H1 (cell line): ENCODE data around the gene ZNF441. TPM values are rescaled to one million over a fixed set of nuclear protein-coding genes. Genes with fewer than 3 reads are reported as not detected.

Experiments used
- CTCF ChIA-PET: fragments of 300-600 bp; sonication (Branson Sonifier 250); formaldehyde crosslinking; loops from one replicate; lab custom pipeline; 2021; ENCODE audit not compliant: partially characterized antibody; lab: Charles Lee
- POLR2A ChIA-PET: fragments of 300-600 bp; sonication (Branson Sonifier 250); formaldehyde crosslinking; loops from one replicate; lab custom pipeline; 2021; ENCODE audit warnings: inconsistent platforms; ENCODE audit not compliant: partially characterized antibody; lab: Charles Lee
- DNase-seq, 2 experiments: peaks; one replicate each; pipeline versions ENCODE4 v3.0.0 to v3.0.0-alpha.2; 2010 to 2022; ENCODE audit warnings: low spot score in 2 of 2, low read depth in 1 of 2, mixed read lengths in 1 of 2
- FAIRE-seq: peaks from 2 replicates; lab custom pipeline; 2011; peaks lifted over from hg19 to GRCh38; lab: Jason Lieb, UNC
- H2AFZ ChIP-seq: 2 replicates; pipeline ENCODE4 v1.8.1; 2012; ENCODE audit warnings: low read length, inconsistent platforms
- H2AK5ac ChIP-seq: 2 replicates; pipeline ENCODE4 v1.6.1; 2013; ENCODE audit warnings: low read depth, low read length
- H2BK120ac ChIP-seq: replicated peaks from 2 replicates; pipeline ENCODE3; 2013; ENCODE audit warnings: low read depth, low read length, inconsistent platforms
- H2BK12ac ChIP-seq: 2 replicates; pipeline ENCODE4 v1.6.1; 2013; ENCODE audit warnings: low read depth, low read length
- H2BK15ac ChIP-seq: 2 replicates; pipeline ENCODE4 v1.6.1; 2013; ENCODE audit warnings: low read length
- H2BK20ac ChIP-seq: 2 replicates; pipeline ENCODE4 v1.6.1; 2013; ENCODE audit warnings: low read length
- H2BK5ac ChIP-seq: 2 replicates; pipeline ENCODE4 v1.6.1; 2013; ENCODE audit warnings: low read depth, low read length
- H3K14ac ChIP-seq: 2 replicates; pipeline ENCODE4 v1.6.1; 2013; ENCODE audit warnings: inconsistent platforms; ENCODE audit not compliant: insufficient read length
- H3K18ac ChIP-seq: 2 replicates; pipeline ENCODE4 v1.6.1; 2013; ENCODE audit warnings: low read length; ENCODE audit errors: extremely low read depth
- H3K23ac ChIP-seq: 2 replicates; pipeline ENCODE4 v1.6.1; 2013; ENCODE audit warnings: inconsistent platforms; ENCODE audit not compliant: insufficient read length
- H3K23me2 ChIP-seq: 2 replicates; pipeline ENCODE4 v1.6.1; 2013; ENCODE audit warnings: low read depth, low read length
- H3K27ac ChIP-seq: 2 replicates; pipeline ENCODE4 v1.6.1; 2011; ENCODE audit warnings: low read depth, low read length, inconsistent platforms
- H3K27me3 ChIP-seq, 4 experiments: replicated peaks in 1 of 4; 1 replicate in 1 of 4; 2 replicates in 3 of 4; pipeline versions ENCODE4 v1.6.1 to v1.8.1; 2011 to 2013; ENCODE audit warnings: low read length in 3 of 4, mild to moderate bottlenecking in 3 of 4, inconsistent platforms in 2 of 4, mixed read lengths in 2 of 4, moderate library complexity in 1 of 4; ENCODE audit not compliant: control insufficient read depth in 3 of 4, insufficient read depth in 3 of 4; ENCODE audit errors: extremely low read depth in 1 of 4
- H3K36me3 ChIP-seq, 4 experiments: 2 replicates each; pipeline versions ENCODE4 v1.6.1 to v1.8.1; 2011 to 2013; ENCODE audit warnings: mild to moderate bottlenecking in 4 of 4, low read length in 3 of 4, moderate library complexity in 2 of 4, control low read depth in 1 of 4, inconsistent platforms in 1 of 4; ENCODE audit not compliant: insufficient read depth in 4 of 4, control insufficient read depth in 2 of 4
- H3K4ac ChIP-seq: replicated peaks from 2 replicates; pipeline ENCODE3; 2013; ENCODE audit warnings: low read length, low read depth, mixed read lengths, inconsistent platforms; ENCODE audit not compliant: insufficient read length
- H3K4me1 ChIP-seq, 4 experiments: replicated peaks in 1 of 4; 1 replicate in 1 of 4; 2 replicates in 3 of 4; pipeline versions ENCODE4 v1.6.1 to v1.8.1; 2011 to 2013; ENCODE audit warnings: low read length in 3 of 4, inconsistent platforms in 2 of 4, mixed read lengths in 1 of 4; ENCODE audit not compliant: insufficient read depth in 4 of 4, control insufficient read depth in 3 of 4
- H3K4me2 ChIP-seq, 2 experiments: 2 replicates each; pipeline versions ENCODE4 v1.6.1 to v1.8.1; 2011 to 2013; ENCODE audit warnings: low read depth in 2 of 2, low read length in 2 of 2, control low read depth in 1 of 2, inconsistent platforms in 1 of 2, mild to moderate bottlenecking in 1 of 2; ENCODE audit not compliant: insufficient read depth in 1 of 2
- H3K4me3 ChIP-seq, 4 experiments: fragments of 200-600, 300-600 bp in 1 of 4; sonication (generic), shearing (Covaris generic), sonication (Bioruptor Twin) in 1 of 4; 2 replicates each; pipeline versions ENCODE4 v1.5.1 to v1.8.1; 2011 to 2016; ENCODE audit warnings: low read length in 4 of 4, low read depth in 3 of 4, control low read depth in 2 of 4, inconsistent platforms in 2 of 4, mild to moderate bottlenecking in 2 of 4, mixed read lengths in 1 of 4, moderate library complexity in 1 of 4; ENCODE audit not compliant: insufficient read depth in 2 of 4; ENCODE audit errors: extremely low read depth in 1 of 4
- H3K56ac ChIP-seq: replicated peaks from 2 replicates; pipeline ENCODE3; 2013; ENCODE audit warnings: low read depth, mild to moderate bottlenecking, mixed read lengths, low read length, inconsistent platforms; ENCODE audit not compliant: insufficient read length
- H3K79me1 ChIP-seq: 2 replicates; pipeline ENCODE4 v1.6.1; 2013; ENCODE audit warnings: low read depth, low read length, control low read depth
- H3K79me2 ChIP-seq, 2 experiments: 2 replicates each; pipeline versions ENCODE4 v1.6.1 to v1.8.1; 2012 to 2013; ENCODE audit warnings: low read length in 2 of 2, mild to moderate bottlenecking in 2 of 2, inconsistent platforms in 1 of 2; ENCODE audit not compliant: insufficient read depth in 2 of 2, control insufficient read depth in 1 of 2
- H3K9ac ChIP-seq, 4 experiments: replicated peaks in 1 of 4; 1 replicate in 1 of 4; 2 replicates in 3 of 4; pipeline versions ENCODE4 v1.6.1 to v1.8.1; 2011 to 2013; ENCODE audit warnings: low read depth in 3 of 4, low read length in 3 of 4, control low read depth in 2 of 4, mild to moderate bottlenecking in 2 of 4, moderate library complexity in 2 of 4, inconsistent platforms in 1 of 4; ENCODE audit errors: extremely low read depth in 1 of 4
- H3K9me3 ChIP-seq, 2 experiments: 2 replicates each; pipeline versions ENCODE4 v1.6.1 to v1.8.1; 2012 to 2013; ENCODE audit warnings: mild to moderate bottlenecking in 2 of 2, moderate library complexity in 2 of 2, control low read depth in 1 of 2, inconsistent platforms in 1 of 2, low read depth in 1 of 2, low read length in 1 of 2, mixed read lengths in 1 of 2; ENCODE audit not compliant: insufficient read depth in 2 of 2
- H4K20me1 ChIP-seq, 2 experiments: replicated peaks in 1 of 2; 2 replicates each; pipeline versions ENCODE3 to v1.8.1; 2011 to 2013; ENCODE audit warnings: inconsistent platforms in 2 of 2, low read length in 2 of 2, mild to moderate bottlenecking in 1 of 2; ENCODE audit not compliant: insufficient read depth in 2 of 2, control insufficient read depth in 1 of 2
- H4K5ac ChIP-seq: 2 replicates; pipeline ENCODE4 v1.6.1; 2013; ENCODE audit warnings: low read length, low read depth, mixed read lengths, inconsistent platforms; ENCODE audit not compliant: insufficient read length
- H4K8ac ChIP-seq: 2 replicates; pipeline ENCODE4 v1.8.0; 2013; ENCODE audit warnings: mild to moderate bottlenecking, moderate library complexity, low read length, inconsistent platforms; ENCODE audit not compliant: insufficient read depth; ENCODE audit errors: extremely low read depth
- H4K91ac ChIP-seq: replicated peaks from 2 replicates; pipeline ENCODE3; 2013; ENCODE audit warnings: low read length, mixed read lengths, inconsistent platforms; ENCODE audit not compliant: insufficient read length
- CEBPB ChIP-seq: IDR thresholded peaks from 2 replicates; pipeline ENCODE4 v1.6.1; 2012; ENCODE audit warnings: low read depth, low read length
- CHD1 ChIP-seq: IDR thresholded peaks from 2 replicates; pipeline ENCODE4 v1.6.1; 2012; ENCODE audit warnings: low read depth, low read length, improper control_type of control experiment
- HDAC2 ChIP-seq, 2 experiments: fragments of 300-600 bp in 1 of 2; sonication (generic) in 1 of 2; IDR thresholded peaks; 2 replicates each; pipeline ENCODE4 v1.6.1; 2011 to 2012; ENCODE audit warnings: low read depth in 2 of 2, low read length in 2 of 2, mild to moderate bottlenecking in 2 of 2, moderate library complexity in 2 of 2, borderline replicate concordance in 1 of 2, inconsistent platforms in 1 of 2
- KDM5A ChIP-seq: fragments of 200-600 bp; IDR thresholded peaks from 2 replicates; pipeline ENCODE4 v1.7.1; 2012; ENCODE audit warnings: mild to moderate bottlenecking, low read length, inconsistent platforms, mixed read lengths
- PHF8 ChIP-seq: fragments of 200-600 bp; sonication (generic); conservative IDR thresholded peaks from 2 replicates; pipeline ENCODE4 v1.7.1; 2012; ENCODE audit warnings: low read depth, mild to moderate bottlenecking, inconsistent platforms, low read length, moderate library complexity
- POLR2AphosphoS5 ChIP-seq: IDR thresholded peaks from 2 replicates; pipeline ENCODE4 v1.6.1; 2011; ENCODE audit warnings: low read depth, low read length
- RBBP5 ChIP-seq: IDR thresholded peaks from 2 replicates; pipeline ENCODE4 v1.7.1; 2012; ENCODE audit warnings: low read depth, mild to moderate bottlenecking, inconsistent platforms, low read length, moderate library complexity, borderline replicate concordance
- RFX5 ChIP-seq: IDR thresholded peaks from 2 replicates; pipeline ENCODE4 v1.6.1; 2011; ENCODE audit warnings: low read depth, low read length, improper control_type of control experiment, borderline replicate concordance
- RNF2 ChIP-seq: fragments of 200-900, 300-1000 bp; sonication (generic); IDR thresholded peaks from 2 replicates; pipeline ENCODE4 v1.7.1; 2016; ENCODE audit warnings: borderline replicate concordance, low read depth, mild to moderate bottlenecking, antibody characterized with exemption, low read length; ENCODE audit not compliant: poor library complexity, severe bottlenecking; ENCODE audit errors: missing control alignments
- SIN3A ChIP-seq, 2 experiments: IDR thresholded peaks in 1 of 2; conservative IDR thresholded peaks in 1 of 2; 2 replicates each; pipeline ENCODE4 v1.6.1; 2011 to 2012; ENCODE audit warnings: low read length in 2 of 2, improper control_type of control experiment in 1 of 2, low read depth in 1 of 2, mild to moderate bottlenecking in 1 of 2
- SIRT6 ChIP-seq: IDR thresholded peaks from one replicate; pipeline ENCODE4 v1.7.1; 2012; ENCODE audit warnings: low read length, inconsistent platforms
- SP2 ChIP-seq: IDR thresholded peaks from 2 replicates; pipeline ENCODE4 v1.6.1; 2012; ENCODE audit warnings: mild to moderate bottlenecking, low read length, inconsistent platforms
- TAF7 ChIP-seq: optimal IDR thresholded peaks from 2 replicates; pipeline ENCODE3; 2011; ENCODE audit warnings: low read depth, mild to moderate bottlenecking, inconsistent platforms, low read length, moderate library complexity, borderline replicate concordance
- ZNF274 ChIP-seq: IDR thresholded peaks from 2 replicates; pipeline ENCODE4 v1.7.0; 2012; ENCODE audit warnings: low read length, borderline replicate concordance; ENCODE audit errors: extremely low read depth
- WGBS, 2 experiments: shearing (Covaris generic) in 1 of 2; methylation state at CpG; one replicate each; pipeline versions ENCODE4 v1.1.6 to v1.1.7; 2013 to 2015; ENCODE audit warnings: low lambda C conversion rate in 2 of 2, mixed read lengths in 2 of 2, inconsistent platforms in 1 of 2, low coverage in 1 of 2, missing lambda C conversion rate in 1 of 2; ENCODE audit not compliant: insufficient replicate concordance in 2 of 2, insufficient coverage in 1 of 2, insufficient read length in 1 of 2; ENCODE audit errors: extremely low coverage in 1 of 2, missing lambda C conversion rate in 1 of 2; 5-methylcytosine and 5-hydroxymethylcytosine counted together
- polyA plus RNA-seq, 7 experiments: library from polyadenylated mRNA; depleted of rRNA in 3 of 7; stranded (reverse) in 5 of 7; unstranded in 2 of 7; fragments of >200 nt in 5 of 7; fragments of 200-250 nt in 2 of 7; gene quantifications; 1 replicate in 5 of 7; 2 replicates in 1 of 7; 4 replicates in 1 of 7; pipeline versions ENCODE4 v1.2.1 to v1.2.3, GENCODE V29; 2011 to 2013; ENCODE audit warnings: missing spikeins in 2 of 7, mixed read lengths in 2 of 7
- total RNA-seq: library from RNA; stranded (reverse); fragmentation: NEBNext Ultra II Directional; extraction: Animal tissue kit (Norgen Biotek cat#: 25700); gene quantifications from 2 replicates; pipeline ENCODE4 v1.2.1, GENCODE V29; 2021

The ZNF441 gene
- total and polyA plus RNA-seq, 2 of the 8 experiments (the other 6 are each of a cell fraction or from before 2014, with no cell fraction given): 0.09 to 0.48 TPM

GRCh38 chr19:11784356-11784755 lies 17.6 kb downstream of the ZNF441 start:
- no peaks in the 10 kb centered on the region for H3K27me3 ChIP-seq
- WGBS, 2 experiments: 89% methylated on average over 3 of the region's 3 CpGs; no CpG with 5 or more reads in 1 of the 2 experiments
- no peak overlapping the region for H3K4me2 ChIP-seq
- H4K91ac ChIP-seq: no peak overlapping the region
- no peaks in the 10 kb centered on the region for H4K20me1 ChIP-seq
- ChIA-PET POLR2A (no interaction called here), CTCF (interaction anchor here (0.6 to 2.1 kb wide), 5 partner anchors 13 to 1356 kb away, joined by 3 to 6 read pairs (median 3); partner anchors contain the start of gene ZNF823)
- no peak overlapping the region for H3K56ac ChIP-seq
- no peak overlapping the region for H4K5ac ChIP-seq
- H3K4me1 ChIP-seq: no peaks in the 10 kb centered on the region
- H4K8ac ChIP-seq: no peak overlapping the region
- no peak overlapping the region for H3K23ac ChIP-seq
- H2BK120ac ChIP-seq: no peak overlapping the region
- H3K23me2 ChIP-seq: no peaks in the 10 kb centered on the region
- H2BK5ac ChIP-seq: no peak overlapping the region
- H3K18ac ChIP-seq: no peak overlapping the region
- H3K79me1 ChIP-seq: no peaks in the 10 kb centered on the region
- H2BK12ac ChIP-seq: no peak overlapping the region
- no peaks in the 10 kb centered on the region for H3K79me2 ChIP-seq
- H2BK20ac ChIP-seq: no peak overlapping the region
- no peak overlapping the region for H3K4me3 ChIP-seq
- no peak overlapping the region for H3K9ac ChIP-seq
- no peak overlapping the region for H2AFZ ChIP-seq
- H2AK5ac ChIP-seq: no peak overlapping the region
- peaks cover 31 to 52% of the 10 kb centered on the region in 2 experiments for H3K9me3 ChIP-seq
- FAIRE-seq: no peak
- H2BK15ac ChIP-seq: no peak overlapping the region
- H3K14ac ChIP-seq: no peak overlapping the region
- DNase-seq: no peak
- H3K4ac ChIP-seq: no peak overlapping the region
- no peak overlapping the region for H3K27ac ChIP-seq
- H3K36me3 ChIP-seq: peaks cover 0 to 5% (median 0%) of the 10 kb centered on the region in 4 experiments; a peak in 2 of 8 replicates
- no peak for TF ChIP-seq CHD1
- no peak for TF ChIP-seq RNF2
- TF ChIP-seq KDM5A: no peak
- TF ChIP-seq SP2: no peak
- no peak for TF ChIP-seq ZNF274
- no peak for TF ChIP-seq RFX5
- no peak for TF ChIP-seq RBBP5
- no peak for TF ChIP-seq SIN3A (conservative IDR thresholded peaks at IDR 0.05 in 1 of 2, IDR thresholded peaks at IDR 0.05 in 1 of 2; ENCODE audit: low read depth in 1 of 2, low read length in 2 of 2)
- TF ChIP-seq TAF7: no peak
- no peak for TF ChIP-seq PHF8
- TF ChIP-seq CEBPB: no peak
- TF ChIP-seq SIRT6: no peak
- no peak for TF ChIP-seq HDAC2 (IDR thresholded peaks at IDR 0.05; ENCODE audit: borderline replicate concordance in 1 of 2, low read depth in 2 of 2, low read length in 2 of 2)
- no peak for TF ChIP-seq POLR2AphosphoS5
